HG03108 (cell line): ENCODE data around the gene MAOA.

ENCODE experiments used
- ATAC-seq: cut with Tn5 transposase; IDR thresholded peaks from one replicate; pipeline ENCODE4 v1.9.1; 2021; ENCODE audit warnings: moderate library complexity; ENCODE audit not compliant: unreplicated experiment

MAOA gene

DNA sequence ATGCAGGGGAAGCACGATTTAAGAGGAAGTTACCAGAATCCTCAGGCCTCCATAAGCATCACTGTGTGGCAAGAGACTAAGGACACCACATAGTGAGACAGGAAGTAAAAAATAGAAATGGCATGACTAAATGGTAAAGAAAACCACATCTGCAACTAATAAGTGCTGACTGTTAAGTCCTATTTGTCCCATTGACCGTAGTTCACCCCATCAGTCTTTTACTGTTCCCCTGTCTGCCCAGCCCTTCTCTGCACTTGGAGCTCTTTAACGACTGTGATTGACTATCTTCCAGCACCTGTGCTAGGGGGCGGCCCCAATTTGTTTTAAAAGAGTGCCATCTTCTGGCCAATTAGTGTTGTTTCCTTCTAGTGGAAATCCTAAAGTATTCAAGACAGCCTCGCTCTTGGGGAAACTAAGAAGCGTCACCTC lies 94.2 kb downstream of the MAOA start:
- ATAC-seq, result no peak

GRCh38 chrX:43753637-43754036 lies 97.5 kb downstream of the MAOA start:
- ATAC-seq, result no peak

DNA sequence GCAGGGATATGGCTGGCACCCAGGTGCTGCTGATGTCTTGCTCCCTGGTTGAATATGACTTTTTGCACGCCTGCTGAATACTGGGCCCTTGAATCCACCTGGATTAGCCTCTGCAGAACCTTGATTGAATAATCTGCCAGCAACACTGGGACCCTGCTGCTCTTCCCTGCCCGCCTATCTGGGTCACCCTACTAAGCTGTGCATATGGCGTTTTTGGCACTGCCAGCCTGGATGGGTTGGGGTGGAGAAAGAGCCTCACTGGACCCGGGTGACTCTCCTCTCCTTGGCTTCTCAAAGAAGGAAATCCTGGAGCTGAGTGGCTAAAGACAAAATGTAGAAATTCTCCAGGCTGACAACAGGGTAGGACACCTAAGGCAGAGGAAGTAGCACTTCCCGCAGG lies 100.0 kb downstream of the MAOA start:
- no peak for ATAC-seq

DNA sequence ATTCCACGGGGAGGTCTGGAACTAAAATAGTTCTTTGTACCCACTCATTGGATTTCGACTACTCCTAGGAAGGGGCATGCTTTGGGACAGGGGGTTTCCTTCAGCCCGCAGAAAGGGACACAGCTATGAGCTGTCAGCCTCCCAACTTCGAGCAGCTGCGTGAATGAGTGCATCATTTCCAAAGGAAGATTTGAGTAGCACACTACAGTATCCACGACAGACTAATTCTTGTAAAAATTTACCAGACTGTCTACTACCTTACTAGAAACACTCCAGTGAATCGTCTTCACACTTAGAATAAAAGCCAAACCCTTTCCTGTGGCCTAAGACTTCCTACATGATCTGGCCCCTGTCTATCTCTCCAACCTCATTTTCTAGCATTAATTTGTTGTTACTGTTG lies 101.9 kb downstream of the MAOA start:
- ATAC-seq, result no peak

- ATAC-seq, result no peak
Measured at GRCh38 chrX:43785930-43786591, 130.0 kb downstream of the MAOA start.
